PC-3 (cell line): Measurements from ENCODE around the gene DPP7.

Experiments
- EZH2 ChIP-seq: fragments of 300-600 bp; sonication (generic); IDR thresholded peaks from one replicate; pipeline ENCODE4 v1.6.1; 2017; ENCODE audit warnings: antibody characterized with exemption, mild to moderate bottlenecking, low read length; ENCODE audit not compliant: unreplicated experiment
- EZH2phosphoT487 ChIP-seq: fragments of 300-600 bp; sonication (generic); IDR thresholded peaks from 2 replicates; pipeline ENCODE4 v1.6.1; 2018; ENCODE audit warnings: mild to moderate bottlenecking, antibody characterized with exemption, low read length, borderline replicate concordance
- TF ChIP-seq, protein P1 (sequence below): fragments of 300-600 bp; sonication (generic); conservative IDR thresholded peaks from 2 replicates; pipeline ENCODE4 v1.5.1; 2017; ENCODE audit warnings: antibody characterized with exemption, low read depth, mild to moderate bottlenecking, low read length

DNA sequence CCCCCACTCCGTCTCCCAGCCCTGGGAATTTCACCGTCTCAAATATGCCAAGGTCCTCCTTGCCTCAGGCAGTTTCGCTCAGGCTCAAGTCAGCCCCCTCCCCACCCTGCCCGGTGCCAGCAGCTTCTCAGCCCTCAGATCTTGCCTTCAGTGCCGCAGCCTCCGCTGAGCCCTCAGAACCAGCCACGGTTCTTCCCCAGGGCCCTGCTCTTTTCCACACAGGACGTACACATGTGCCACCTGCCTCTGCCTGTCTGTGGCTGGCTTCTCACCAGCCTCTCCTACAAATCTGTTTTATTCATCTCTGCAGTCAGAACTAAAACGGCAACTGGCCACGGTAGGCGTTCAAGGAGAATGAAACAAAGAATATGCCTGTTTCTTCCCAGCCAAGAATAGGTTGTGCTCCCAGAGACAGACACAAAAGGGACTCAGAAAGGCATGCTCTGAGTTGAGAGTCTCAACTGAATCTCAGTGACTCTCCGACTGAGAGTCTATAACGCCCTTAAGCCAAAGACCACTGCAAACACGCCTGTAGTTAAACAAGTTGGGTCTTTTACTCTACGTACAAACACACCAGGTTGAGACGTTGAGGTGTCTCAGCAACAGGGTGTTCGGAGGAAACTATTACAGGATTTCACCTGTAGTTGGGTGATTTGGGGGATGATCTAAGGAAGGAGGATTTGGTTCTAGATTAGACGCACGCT lies 13.8 kb upstream of the DPP7 start:
- TF ChIP-seq, protein P1, sequence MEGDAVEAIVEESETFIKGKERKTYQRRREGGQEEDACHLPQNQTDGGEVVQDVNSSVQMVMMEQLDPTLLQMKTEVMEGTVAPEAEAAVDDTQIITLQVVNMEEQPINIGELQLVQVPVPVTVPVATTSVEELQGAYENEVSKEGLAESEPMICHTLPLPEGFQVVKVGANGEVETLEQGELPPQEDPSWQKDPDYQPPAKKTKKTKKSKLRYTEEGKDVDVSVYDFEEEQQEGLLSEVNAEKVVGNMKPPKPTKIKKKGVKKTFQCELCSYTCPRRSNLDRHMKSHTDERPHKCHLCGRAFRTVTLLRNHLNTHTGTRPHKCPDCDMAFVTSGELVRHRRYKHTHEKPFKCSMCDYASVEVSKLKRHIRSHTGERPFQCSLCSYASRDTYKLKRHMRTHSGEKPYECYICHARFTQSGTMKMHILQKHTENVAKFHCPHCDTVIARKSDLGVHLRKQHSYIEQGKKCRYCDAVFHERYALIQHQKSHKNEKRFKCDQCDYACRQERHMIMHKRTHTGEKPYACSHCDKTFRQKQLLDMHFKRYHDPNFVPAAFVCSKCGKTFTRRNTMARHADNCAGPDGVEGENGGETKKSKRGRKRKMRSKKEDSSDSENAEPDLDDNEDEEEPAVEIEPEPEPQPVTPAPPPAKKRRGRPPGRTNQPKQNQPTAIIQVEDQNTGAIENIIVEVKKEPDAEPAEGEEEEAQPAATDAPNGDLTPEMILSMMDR = no peak
- TF ChIP-seq EZH2 = no peak
- no peak for TF ChIP-seq EZH2phosphoT487
